HCT116 (cell line): ENCODE data around the gene ADAMTS15. TPM values are rescaled to one million over a fixed set of nuclear protein-coding genes. Genes with fewer than 3 reads are reported as not detected.

Experiments
- ATAC-seq: fragments of 200-7000 bp; cut with Tn5 transposase; 2 replicates; pipeline ENCODE4 v1.9.1; 2020; ENCODE audit warnings: mild to moderate bottlenecking, moderate library complexity
- BruUV-seq: library from RNA; stranded (reverse); fragments of 400-500 nt; replicated peaks from 2 replicates; lab custom pipeline; 2021; lab: Mats Ljungman, UMichigan
- CTCF ChIA-PET: fragments of 300-600 bp; sonication (Branson Sonifier 250); formaldehyde crosslinking; loops from one replicate; lab custom pipeline; 2021; ENCODE audit warnings: antibody characterized with exemption; lab: Charles Lee
- POLR2A ChIA-PET: fragments of 300-600, 350-600 bp; sonication (Branson Sonifier 250); formaldehyde crosslinking; loops from one replicate; lab custom pipeline; 2021; ENCODE audit warnings: antibody characterized with exemption; lab: Charles Lee
- RAD21 ChIA-PET, 2 experiments: fragments of 300-600 bp; sonication (Branson Sonifier 250); formaldehyde crosslinking; loops; one replicate each; lab custom pipeline; 2023; ENCODE audit warnings: low total read pairs in 2 of 2; ENCODE audit not compliant: uncharacterized antibody in 2 of 2, unreplicated experiment in 2 of 2, low non-redundant PET in 1 of 2; lab: Charles Lee
- DNase-seq: peaks from one replicate; pipeline ENCODE4 v3.0.0-alpha.2; 2010; ENCODE audit warnings: low read depth, low spot score
- H2AFZ ChIP-seq: fragments of 200-600 bp; shearing (Covaris generic), sonication (generic); 2 replicates; pipeline ENCODE4 v1.6.1; 2017; ENCODE audit warnings: low read depth, mixed run types, mixed read lengths, antibody characterized with exemption, low read length; ENCODE audit not compliant: poor library complexity, severe bottlenecking
- H3K27ac ChIP-seq: 2 replicates; pipeline ENCODE4 v1.5.1; 2012; ENCODE audit warnings: low read depth, low read length
- H3K27me3 ChIP-seq: fragments of 200-600 bp; sonication (generic); 2 replicates; pipeline ENCODE4 v1.6.1; 2016; ENCODE audit warnings: mixed run types, low read length, mixed read lengths; ENCODE audit not compliant: insufficient read depth
- H3K36me3 ChIP-seq, 2 experiments: fragments of 200-500 bp in 1 of 2; fragments of 200-600 bp in 1 of 2; sonication (Bioruptor generic) in 1 of 2; sonication (generic) in 1 of 2; 2 replicates each; pipeline versions ENCODE4 v1.5.1 to v1.6.1; 2014 to 2016; ENCODE audit warnings: low read length in 2 of 2, inconsistent platforms in 1 of 2, mixed read lengths in 1 of 2, mixed run types in 1 of 2; ENCODE audit not compliant: insufficient read depth in 2 of 2, control insufficient read depth in 1 of 2
- H3K4me1 ChIP-seq, 2 experiments: fragments of 200-600 bp in 1 of 2; sonication (generic) in 1 of 2; 2 replicates each; pipeline versions ENCODE4 v1.5.1 to v1.6.1; 2012 to 2017; ENCODE audit warnings: low read length in 2 of 2, inconsistent platforms in 1 of 2, mild to moderate bottlenecking in 1 of 2, mixed read lengths in 1 of 2, mixed run types in 1 of 2, moderate library complexity in 1 of 2; ENCODE audit not compliant: insufficient read depth in 2 of 2, control insufficient read depth in 1 of 2
- H3K4me2 ChIP-seq: fragments of 200-600 bp; sonication (generic); 2 replicates; pipeline ENCODE4 v1.6.1; 2017; ENCODE audit warnings: mixed run types, low read length, mixed read lengths
- H3K4me3 ChIP-seq, 2 experiments: fragments of 200-600 bp in 1 of 2; sonication (generic) in 1 of 2; replicated peaks in 1 of 2; 2 replicates each; pipeline ENCODE4 v1.5.1; 2011 to 2016; ENCODE audit warnings: low read length in 2 of 2, control low read depth in 1 of 2, low read depth in 1 of 2, mild to moderate bottlenecking in 1 of 2, mixed read lengths in 1 of 2, mixed run types in 1 of 2
- H3K79me2 ChIP-seq: fragments of 200-600 bp; sonication (generic); 2 replicates; pipeline ENCODE4 v1.6.1; 2017; ENCODE audit warnings: mild to moderate bottlenecking, mixed run types, low read length, moderate library complexity, mixed read lengths; ENCODE audit not compliant: insufficient read depth
- H3K9ac ChIP-seq: fragments of 200-600 bp; sonication (generic); 2 replicates; pipeline ENCODE4 v1.6.1; 2016; ENCODE audit warnings: low read length, mixed read lengths
- H3K9me2 ChIP-seq: fragments of 200-600 bp; sonication (generic), shearing (Covaris generic); 2 replicates; pipeline ENCODE4 v1.6.1; 2017; ENCODE audit warnings: mixed run types, mild to moderate bottlenecking, moderate library complexity; ENCODE audit not compliant: insufficient read depth
- H3K9me3 ChIP-seq, 2 experiments: fragments of 200-500 bp in 1 of 2; fragments of 200-600 bp in 1 of 2; sonication (Bioruptor generic) in 1 of 2; sonication (generic) in 1 of 2; 2 replicates each; pipeline ENCODE4 v1.6.1; 2014 to 2017; ENCODE audit warnings: low read length in 2 of 2, mixed read lengths in 2 of 2, inconsistent platforms in 1 of 2, low read depth in 1 of 2, mild to moderate bottlenecking in 1 of 2, mixed run types in 1 of 2, moderate library complexity in 1 of 2; ENCODE audit not compliant: control insufficient read depth in 1 of 2, insufficient read depth in 1 of 2
- H4K20me1 ChIP-seq: fragments of 200-600 bp; sonication (generic), shearing (Covaris generic); 2 replicates; pipeline ENCODE4 v1.6.1; 2017; ENCODE audit warnings: mixed run types, mild to moderate bottlenecking, moderate library complexity; ENCODE audit not compliant: insufficient read depth
- ATF3 ChIP-seq: IDR thresholded peaks from 2 replicates; pipeline ENCODE4 v1.6.1; 2012
- CBX3 ChIP-seq: IDR thresholded peaks from 2 replicates; pipeline ENCODE4 v1.6.1; 2012; ENCODE audit warnings: low read depth
- EGR1 ChIP-seq: IDR thresholded peaks from 2 replicates; pipeline ENCODE4 v1.6.1; 2012; ENCODE audit warnings: low read depth
- ELF1 ChIP-seq: IDR thresholded peaks from 2 replicates; pipeline ENCODE4 v1.6.1; 2012; ENCODE audit warnings: low read depth, borderline replicate concordance
- EZH2 ChIP-seq: fragments of 200-600 bp; sonication (generic); IDR thresholded peaks from 2 replicates; pipeline ENCODE4 v1.6.1; 2017; ENCODE audit warnings: antibody characterized with exemption, mixed run types
- EZH2phosphoT487 ChIP-seq: fragments of 200-600 bp; IDR thresholded peaks from 2 replicates; pipeline ENCODE4 v1.6.1; 2018; ENCODE audit warnings: antibody characterized with exemption, borderline replicate concordance
- MAX ChIP-seq: IDR thresholded peaks from 2 replicates; pipeline ENCODE4 v1.6.1; 2012
- POLR2A ChIP-seq: IDR thresholded peaks from 2 replicates; pipeline ENCODE4 v1.7.0; 2011; ENCODE audit warnings: borderline replicate concordance; ENCODE audit not compliant: insufficient read depth, insufficient read length; ENCODE audit errors: extremely low read depth
- RAD21 ChIP-seq: IDR thresholded peaks from 2 replicates; pipeline ENCODE4 v1.6.1; 2012; ENCODE audit warnings: low read depth, mild to moderate bottlenecking
- SIN3A ChIP-seq: IDR thresholded peaks from 2 replicates; pipeline ENCODE4 v1.6.1; 2012; ENCODE audit warnings: low read depth
- YY1 ChIP-seq: IDR thresholded peaks from 2 replicates; pipeline ENCODE4 v1.6.1; 2011; ENCODE audit warnings: low read length, low read depth, moderate library complexity, mild to moderate bottlenecking; ENCODE audit not compliant: insufficient replicate concordance; ENCODE audit errors: extremely low read depth
- intact Hi-C: fragments of 100-400 bp; cut with micrococcal nuclease; formaldehyde crosslinking; loops from 2 replicates; pipeline ENCODE4 v1.10.0; 2022
- total RNA-seq: library from RNA; stranded (reverse); gene quantifications from one replicate; pipeline ENCODE4 v1.2.1, GENCODE V29; 2021; ENCODE audit not compliant: unreplicated experiment
- TF ChIP-seq, protein P1 (sequence below), 3 experiments: fragments of 200-600 bp in 1 of 3; sonication (generic) in 1 of 3; IDR thresholded peaks in 2 of 3; conservative IDR thresholded peaks in 1 of 3; 2 replicates each; pipeline ENCODE4 v1.5.1; 2012 to 2017; ENCODE audit warnings: low read depth in 2 of 3, low read length in 2 of 3, antibody characterized with exemption in 1 of 3, borderline replicate concordance in 1 of 3, control low read depth in 1 of 3, mild to moderate bottlenecking in 1 of 3, mixed read lengths in 1 of 3, mixed run types in 1 of 3, moderate library complexity in 1 of 3; ENCODE audit not compliant: insufficient read depth in 1 of 3
- TF ChIP-seq, protein P2 (sequence below): IDR thresholded peaks from 2 replicates; pipeline ENCODE4 v1.6.1; 2012; ENCODE audit warnings: low read depth

The ADAMTS15 gene
- total RNA-seq, 1 experiment from 2014 or later = 0.44 TPM

DNA sequence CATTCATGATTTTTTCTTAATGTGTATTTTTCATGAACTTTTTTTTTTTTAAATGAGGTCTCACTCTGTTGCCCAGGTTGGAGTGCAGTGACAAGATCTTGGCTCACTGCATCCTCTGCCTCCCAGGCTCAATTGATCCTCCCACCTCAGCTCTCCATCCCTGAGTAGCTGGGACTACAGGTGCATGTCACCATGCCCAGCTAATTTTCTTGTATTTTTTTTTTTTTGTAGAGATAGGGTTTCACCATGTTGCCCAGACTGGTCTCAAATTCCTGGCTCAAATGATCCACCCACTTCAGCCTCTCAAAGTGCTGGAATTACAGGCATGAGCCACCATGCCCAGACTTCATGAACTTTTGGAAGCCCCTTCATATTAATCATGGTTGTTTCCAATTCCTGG lies 49.7 kb downstream of the ADAMTS15 start:
- ChIA-PET CTCF (no interaction called here), RAD21 (no interaction called here), POLR2A (no interaction called here)
- Histone ChIP-seq H4K20me1 (no peaks in the 10 kb centered on the region), H3K9me2 (no peaks in the 10 kb centered on the region), H3K27ac (no peak overlapping the region), H3K9ac (no peak overlapping the region), H3K4me1 (no peaks in the 10 kb centered on the region), H3K4me2 (no peak overlapping the region), H2AFZ (no peak overlapping the region), H3K79me2 (no peaks in the 10 kb centered on the region), H3K4me3 (no peak overlapping the region), H3K27me3 (peaks cover 7% of the 10 kb centered on the region), H3K9me3 (no peaks in the 10 kb centered on the region), H3K36me3 (no peaks in the 10 kb centered on the region)
- intact Hi-C loops = no loop called here
- no TSS peak for BruUV-seq
- no peak for ATAC-seq
- DNase-seq = no peak
- TF ChIP-seq EZH2phosphoT487 = no peak
- TF ChIP-seq RAD21 = no peak
- no peak for TF ChIP-seq ELF1
- no peak for TF ChIP-seq EGR1

DNA sequence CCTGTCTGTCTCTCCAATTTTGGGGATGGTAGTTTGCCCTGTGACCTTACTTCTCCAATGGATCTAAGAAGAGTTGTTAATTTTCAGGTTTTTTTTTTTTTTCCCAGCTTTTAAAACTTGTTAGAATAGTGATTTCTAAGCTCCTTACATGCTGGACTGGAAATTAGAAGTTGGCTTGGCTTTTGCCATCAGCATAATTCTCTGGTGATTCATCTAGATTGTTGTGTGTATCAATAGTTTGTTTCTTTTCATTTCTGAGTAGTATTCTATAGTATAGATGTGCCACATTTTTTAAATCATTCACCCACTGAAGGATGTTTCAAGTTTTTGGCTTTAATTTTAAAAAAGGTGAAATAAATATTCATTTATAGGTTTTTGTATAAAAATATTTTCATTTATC lies 51.4 kb downstream of the ADAMTS15 start:
- Histone ChIP-seq H3K9me3 (no peaks in the 10 kb centered on the region; a peak in 2 of 4 replicates), H2AFZ (no peak overlapping the region), H3K4me3 (no peak overlapping the region), H3K79me2 (no peaks in the 10 kb centered on the region), H3K4me1 (no peaks in the 10 kb centered on the region), H3K9me2 (no peaks in the 10 kb centered on the region), H3K36me3 (no peaks in the 10 kb centered on the region), H3K27ac (no peak overlapping the region), H3K9ac (no peak overlapping the region), H3K27me3 (no peaks in the 10 kb centered on the region), H4K20me1 (no peaks in the 10 kb centered on the region), H3K4me2 (no peak overlapping the region)
- ChIA-PET POLR2A (no interaction called here), CTCF (no interaction called here), RAD21 (no interaction called here)
- DNase-seq = no peak
- no peak for TF ChIP-seq RAD21
- TF ChIP-seq EGR1 = no peak
- TF ChIP-seq YY1 = no peak
- TF ChIP-seq, protein P1, sequence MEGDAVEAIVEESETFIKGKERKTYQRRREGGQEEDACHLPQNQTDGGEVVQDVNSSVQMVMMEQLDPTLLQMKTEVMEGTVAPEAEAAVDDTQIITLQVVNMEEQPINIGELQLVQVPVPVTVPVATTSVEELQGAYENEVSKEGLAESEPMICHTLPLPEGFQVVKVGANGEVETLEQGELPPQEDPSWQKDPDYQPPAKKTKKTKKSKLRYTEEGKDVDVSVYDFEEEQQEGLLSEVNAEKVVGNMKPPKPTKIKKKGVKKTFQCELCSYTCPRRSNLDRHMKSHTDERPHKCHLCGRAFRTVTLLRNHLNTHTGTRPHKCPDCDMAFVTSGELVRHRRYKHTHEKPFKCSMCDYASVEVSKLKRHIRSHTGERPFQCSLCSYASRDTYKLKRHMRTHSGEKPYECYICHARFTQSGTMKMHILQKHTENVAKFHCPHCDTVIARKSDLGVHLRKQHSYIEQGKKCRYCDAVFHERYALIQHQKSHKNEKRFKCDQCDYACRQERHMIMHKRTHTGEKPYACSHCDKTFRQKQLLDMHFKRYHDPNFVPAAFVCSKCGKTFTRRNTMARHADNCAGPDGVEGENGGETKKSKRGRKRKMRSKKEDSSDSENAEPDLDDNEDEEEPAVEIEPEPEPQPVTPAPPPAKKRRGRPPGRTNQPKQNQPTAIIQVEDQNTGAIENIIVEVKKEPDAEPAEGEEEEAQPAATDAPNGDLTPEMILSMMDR (IDR thresholded peaks at IDR 0.05 in 2 of 3, conservative IDR thresholded peaks at IDR 0.05 in 1 of 3; ENCODE audit: borderline replicate concordance in 1 of 3, insufficient read depth in 1 of 3, low read depth in 2 of 3, low read length in 2 of 3) = no peak
- TF ChIP-seq ATF3 = no peak
- TF ChIP-seq MAX = no peak
- TF ChIP-seq, protein P2, sequence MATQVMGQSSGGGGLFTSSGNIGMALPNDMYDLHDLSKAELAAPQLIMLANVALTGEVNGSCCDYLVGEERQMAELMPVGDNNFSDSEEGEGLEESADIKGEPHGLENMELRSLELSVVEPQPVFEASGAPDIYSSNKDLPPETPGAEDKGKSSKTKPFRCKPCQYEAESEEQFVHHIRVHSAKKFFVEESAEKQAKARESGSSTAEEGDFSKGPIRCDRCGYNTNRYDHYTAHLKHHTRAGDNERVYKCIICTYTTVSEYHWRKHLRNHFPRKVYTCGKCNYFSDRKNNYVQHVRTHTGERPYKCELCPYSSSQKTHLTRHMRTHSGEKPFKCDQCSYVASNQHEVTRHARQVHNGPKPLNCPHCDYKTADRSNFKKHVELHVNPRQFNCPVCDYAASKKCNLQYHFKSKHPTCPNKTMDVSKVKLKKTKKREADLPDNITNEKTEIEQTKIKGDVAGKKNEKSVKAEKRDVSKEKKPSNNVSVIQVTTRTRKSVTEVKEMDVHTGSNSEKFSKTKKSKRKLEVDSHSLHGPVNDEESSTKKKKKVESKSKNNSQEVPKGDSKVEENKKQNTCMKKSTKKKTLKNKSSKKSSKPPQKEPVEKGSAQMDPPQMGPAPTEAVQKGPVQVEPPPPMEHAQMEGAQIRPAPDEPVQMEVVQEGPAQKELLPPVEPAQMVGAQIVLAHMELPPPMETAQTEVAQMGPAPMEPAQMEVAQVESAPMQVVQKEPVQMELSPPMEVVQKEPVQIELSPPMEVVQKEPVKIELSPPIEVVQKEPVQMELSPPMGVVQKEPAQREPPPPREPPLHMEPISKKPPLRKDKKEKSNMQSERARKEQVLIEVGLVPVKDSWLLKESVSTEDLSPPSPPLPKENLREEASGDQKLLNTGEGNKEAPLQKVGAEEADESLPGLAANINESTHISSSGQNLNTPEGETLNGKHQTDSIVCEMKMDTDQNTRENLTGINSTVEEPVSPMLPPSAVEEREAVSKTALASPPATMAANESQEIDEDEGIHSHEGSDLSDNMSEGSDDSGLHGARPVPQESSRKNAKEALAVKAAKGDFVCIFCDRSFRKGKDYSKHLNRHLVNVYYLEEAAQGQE = no peak
- TF ChIP-seq CBX3 = no peak
- no peak for TF ChIP-seq SIN3A
- no peak for TF ChIP-seq EZH2
- TF ChIP-seq EZH2phosphoT487 = no peak
- no peak for TF ChIP-seq POLR2A
- BruUV-seq = no TSS peak
- no peak for ATAC-seq
- intact Hi-C loops = no loop called here
